Activated CD4-positive, alpha-beta T cell treated with anti-CD3 and anti-CD28 coated beads for 4 hours (primary cell): Measurements from ENCODE around the gene NR5A2.
"Not testable (repeated sequence)": the region's sequence is repeated elsewhere in the genome, so short reads cannot be mapped to it uniquely, and the experiment has no call there.

Source experiments
- DNase-seq, 2 donors: peaks; one replicate each; pipeline ENCODE4 v3.0.0-alpha.2; 2020

Gene NR5A2

DNA sequence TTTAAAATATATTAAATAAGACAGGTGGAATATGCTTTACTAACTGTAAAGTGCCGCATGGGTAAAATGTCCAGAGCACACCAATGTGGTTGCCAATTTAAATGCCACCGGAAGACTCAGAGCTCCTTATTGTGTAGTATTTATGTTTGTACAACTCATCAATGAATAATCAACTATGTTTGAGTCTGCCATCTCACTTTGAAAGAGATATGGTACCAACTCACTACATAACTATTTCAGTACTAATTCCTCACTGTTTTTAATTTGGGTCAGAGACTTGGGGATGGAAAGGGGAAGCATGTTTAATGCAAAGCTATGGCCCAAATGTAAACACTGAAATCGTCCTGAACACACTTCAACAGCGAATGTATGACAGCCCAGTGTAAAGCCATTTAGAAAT, 144.8 kb downstream of the NR5A2 start:
- no peak for DNase-seq

GRCh38 chr1:200173097-200173618, 145.6 kb downstream of the NR5A2 start:
- no peak for DNase-seq

- no peak for DNase-seq
Measured at GRCh38 chr1:200174525-200175295, 147.2 kb downstream of the NR5A2 start.

GRCh38 chr1:200176181-200176580, 148.7 kb downstream of the NR5A2 start:
- DNase-seq: no peak

DNA sequence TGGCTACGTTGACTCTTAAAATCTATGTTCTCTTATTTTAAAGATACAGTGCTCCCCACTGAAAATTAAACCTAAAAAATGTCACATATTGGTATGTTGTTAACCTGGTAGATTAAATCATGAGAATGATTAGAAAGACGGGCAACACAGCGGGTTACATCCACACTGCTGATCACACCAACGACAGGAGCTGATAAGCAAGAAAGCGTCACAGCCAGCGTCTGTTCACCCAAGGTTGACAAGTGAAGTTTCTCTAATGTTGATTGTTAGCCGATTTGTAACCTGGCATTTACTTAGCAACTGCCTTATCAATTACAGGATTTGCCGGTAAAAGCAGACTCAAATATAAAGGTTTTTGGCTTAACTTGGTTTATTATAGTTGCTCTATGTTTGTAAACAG, 149.3 kb downstream of the NR5A2 start:
- DNase-seq: no peak

DNA sequence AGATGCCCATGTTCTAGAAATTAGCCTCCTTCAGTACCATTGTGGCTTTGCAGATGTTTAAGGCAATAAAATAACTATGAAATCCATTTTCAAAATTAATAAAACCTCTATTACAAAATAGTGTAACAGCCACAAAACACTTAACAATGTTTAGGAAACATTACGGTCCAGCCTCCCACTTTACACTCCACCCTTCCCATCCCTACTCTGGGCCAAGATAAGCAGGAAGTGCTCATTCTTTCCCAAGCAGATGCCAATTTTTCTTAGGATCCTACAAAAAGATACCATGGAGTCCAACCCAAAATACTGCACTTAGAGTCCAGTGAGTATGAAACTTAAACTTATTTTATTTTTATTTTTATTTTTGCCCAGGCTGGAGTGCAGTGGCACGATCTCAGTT, 150.8 kb downstream of the NR5A2 start:
- no peak for DNase-seq

GRCh38 chr1:200179126-200179780, 151.7 kb downstream of the NR5A2 start:
- no peak for DNase-seq

DNA sequence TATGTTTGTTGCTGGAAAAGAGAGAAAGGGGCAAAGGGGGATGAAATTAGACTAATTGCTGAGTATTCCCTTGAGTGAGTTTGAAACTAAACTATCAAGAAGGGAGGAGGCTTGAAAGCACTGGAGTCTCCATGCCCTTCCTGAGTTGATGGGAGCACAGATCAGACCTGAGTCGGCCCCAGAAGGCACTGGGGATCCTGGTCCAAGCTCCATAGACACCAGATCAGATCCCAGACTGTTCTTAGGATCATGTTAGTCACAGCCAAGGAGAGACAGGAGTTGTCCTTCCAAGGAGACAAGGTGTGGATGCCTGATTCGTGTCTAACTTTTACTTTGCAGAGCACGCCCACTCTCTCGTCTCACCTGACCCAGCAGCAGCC, 152.3 kb downstream of the NR5A2 start:
- no peak for DNase-seq

GRCh38 chr1:200180821-200181220, 153.3 kb downstream of the NR5A2 start:
- DNase-seq: no peak

DNA sequence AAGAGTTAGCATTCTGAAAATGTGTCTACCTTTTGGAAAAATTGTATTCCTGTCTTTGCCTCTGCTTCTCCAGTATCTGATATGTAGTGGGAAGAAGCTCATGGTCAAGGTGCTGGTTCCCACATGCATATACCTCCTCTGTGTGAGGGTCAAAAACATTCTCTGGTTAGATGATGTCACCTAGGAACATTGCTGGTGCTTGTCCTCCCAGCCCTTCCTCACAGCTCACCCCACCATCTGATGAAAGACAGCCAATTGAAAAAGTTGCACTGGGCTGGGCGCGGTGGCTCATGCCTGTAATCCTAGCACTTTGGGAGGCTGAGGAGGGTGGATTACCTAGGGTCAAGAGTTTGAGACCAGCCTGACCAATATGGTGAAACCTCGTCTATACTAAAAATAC, 154.4 kb downstream of the NR5A2 start:
- DNase-seq: no peak

- DNase-seq: no peak
Measured at GRCh38 chr1:200182701-200183100, 155.2 kb downstream of the NR5A2 start.

DNA sequence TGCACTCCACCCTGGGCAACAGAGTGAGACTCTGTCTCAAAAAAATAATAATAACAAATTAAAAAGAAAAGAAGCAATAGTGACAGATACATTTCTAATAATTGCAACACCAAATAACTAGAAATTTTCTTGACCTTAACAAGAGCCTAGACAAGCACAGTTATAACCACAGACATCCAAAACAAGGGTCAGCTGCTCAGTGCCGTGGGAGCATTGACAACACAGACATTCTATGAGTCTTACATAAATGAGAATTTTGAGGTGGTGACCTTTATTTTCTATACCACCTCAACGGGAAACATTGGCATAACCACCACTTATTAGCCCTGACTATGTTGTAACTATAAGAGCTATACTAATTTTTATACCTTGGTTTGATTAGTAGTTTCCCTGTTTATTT, 156.1 kb downstream of the NR5A2 start:
- DNase-seq: no peak

DNA sequence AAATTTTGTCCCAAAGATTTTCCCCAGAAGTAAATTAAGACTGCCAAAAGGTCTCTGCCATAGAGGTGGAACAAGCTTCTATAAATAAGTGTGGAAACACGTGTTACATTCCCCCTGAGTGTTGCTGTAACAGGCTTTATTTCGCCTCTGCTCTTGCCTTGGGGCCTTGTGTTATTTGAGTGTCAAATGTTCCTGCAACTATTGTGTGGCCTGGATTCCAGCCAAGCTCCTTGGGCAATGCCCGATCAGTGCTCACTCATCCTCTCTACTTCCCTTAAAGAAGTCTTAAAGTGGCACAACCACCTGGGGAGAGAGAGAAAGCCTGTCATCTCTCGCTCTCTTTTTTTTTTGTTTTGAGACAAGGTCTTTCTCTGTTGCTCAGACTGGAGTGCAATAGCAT, 156.7 kb downstream of the NR5A2 start:
- no peak for DNase-seq

- not testable (repeated sequence) for DNase-seq
Measured at GRCh38 chr1:200185191-200185590, 157.7 kb downstream of the NR5A2 start.

GRCh38 chr1:200187332-200187731, 159.8 kb downstream of the NR5A2 start:
- DNase-seq: not testable (repeated sequence)

GRCh38 chr1:200191993-200192392, 164.5 kb downstream of the NR5A2 start:
- DNase-seq: no peak

GRCh38 chr1:200194477-200194876, 167.0 kb downstream of the NR5A2 start:
- no peak for DNase-seq

DNA sequence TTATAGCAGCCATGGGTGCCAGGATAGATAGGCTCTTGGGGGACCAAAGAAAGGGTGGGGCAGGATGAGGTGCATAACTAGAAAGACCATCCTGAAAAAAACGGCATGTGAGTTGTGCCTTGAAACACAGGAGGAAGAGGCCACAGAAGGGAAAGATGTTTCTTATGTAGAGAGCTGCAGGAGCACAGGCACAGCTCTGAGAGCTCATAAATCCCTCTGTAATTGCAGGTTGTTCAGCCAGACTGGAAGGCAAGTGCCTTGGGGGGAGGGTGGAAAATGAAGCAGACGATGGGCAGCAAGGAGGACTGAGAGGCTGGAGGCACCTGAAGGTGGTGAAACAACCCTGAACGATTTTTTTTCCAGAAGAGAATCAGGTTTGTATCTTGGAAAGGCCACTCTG, 170.7 kb downstream of the NR5A2 start:
- no peak for DNase-seq

DNA sequence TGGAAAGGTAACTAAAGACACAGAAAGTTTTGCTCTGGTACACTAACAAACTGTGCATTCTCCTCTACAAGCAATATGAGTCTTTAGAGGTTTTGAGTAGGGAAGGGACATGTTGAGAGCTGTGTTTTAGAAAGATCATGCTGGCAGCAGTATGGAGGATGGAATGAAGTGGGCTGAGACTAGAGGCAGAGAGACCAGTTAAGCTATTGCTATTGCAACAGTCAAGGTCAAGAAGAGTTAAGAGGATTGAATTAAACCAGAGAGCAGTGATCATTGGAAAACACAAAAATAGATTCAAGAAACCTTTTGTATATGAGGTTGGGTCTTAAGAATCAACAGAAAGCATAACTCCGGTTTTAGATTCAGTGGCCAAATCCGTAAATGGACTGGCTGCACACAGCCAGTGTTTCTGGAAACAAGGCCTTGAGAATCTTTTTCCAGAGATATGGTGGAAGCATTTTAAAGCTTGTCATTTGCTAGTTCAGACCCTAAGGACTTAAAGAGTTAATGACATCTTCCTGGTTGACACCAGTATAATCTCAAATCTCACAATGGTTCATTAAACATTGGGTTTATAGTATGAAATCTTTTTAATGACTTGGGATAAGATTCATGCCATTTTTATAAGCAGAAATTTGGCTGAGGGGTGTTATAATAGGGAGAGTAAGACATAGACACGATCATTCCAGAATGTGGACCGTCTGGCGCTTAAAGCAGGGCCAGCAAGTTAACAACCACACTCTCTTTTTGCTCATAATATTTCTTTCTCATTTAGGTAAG, 177.9 kb downstream of the NR5A2 start:
- no peak for DNase-seq

- DNase-seq: no peak
Measured at GRCh38 chr1:200206340-200206739, 178.8 kb downstream of the NR5A2 start.

GRCh38 chr1:200206761-200207160, 179.3 kb downstream of the NR5A2 start:
- no peak for DNase-seq

- no peak for DNase-seq
Measured at GRCh38 chr1:200207711-200208126, 180.2 kb downstream of the NR5A2 start.

- no peak for DNase-seq
Measured at GRCh38 chr1:200211157-200211556, 183.6 kb downstream of the NR5A2 start.

DNA sequence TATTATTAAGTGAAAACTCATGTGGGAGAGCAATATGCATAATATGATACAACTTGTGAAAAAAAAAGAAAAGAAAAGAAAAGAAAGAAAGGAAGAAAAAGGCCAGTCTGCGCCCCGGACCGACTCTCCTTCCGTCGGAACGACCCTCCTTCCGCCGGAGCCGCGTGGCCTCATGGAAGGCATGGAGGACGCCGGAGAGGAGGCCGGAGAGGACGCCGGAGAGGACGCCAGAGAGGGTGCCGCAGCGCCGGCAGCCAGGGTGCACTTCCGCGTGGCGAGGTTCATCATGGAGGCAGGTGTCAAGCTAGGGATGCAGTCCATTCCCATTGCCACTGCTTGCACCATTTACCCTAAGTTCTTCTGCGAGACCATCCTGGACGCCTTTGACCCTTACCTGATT, 185.9 kb downstream of the NR5A2 start:
- no peak for DNase-seq
